GM12878 (cell line): ENCODE measurements around the gene NUP35. TPM values are rescaled to one million over a fixed set of nuclear protein-coding genes. Genes with fewer than 3 reads are reported as not detected.

Experiments used
- ATAC-seq: fragments of 200-7000 bp; cut with Tn5 transposase; 3 replicates; pipeline ENCODE4 v1.9.1; 2020; ENCODE audit warnings: mild to moderate bottlenecking, moderate library complexity
- BruUV-seq: library from RNA; stranded (reverse); fragments of 400-500 nt; replicated peaks from 2 replicates; lab custom pipeline; 2021; lab: Mats Ljungman, UMichigan
- CTCF ChIA-PET: fragments of 300-600 bp; sonication (Branson Sonifier 250); formaldehyde crosslinking; extraction: SDS; loops from one replicate; lab custom pipeline; 2021; ENCODE audit warnings: inconsistent platforms; lab: Yijun Ruan, JAX
- POLR2A ChIA-PET: fragments of 350-600 bp; formaldehyde crosslinking; extraction: SDS; loops from one replicate; lab custom pipeline; 2021; ENCODE audit warnings: inconsistent platforms; lab: Charles Lee
- RAD21 ChIA-PET: fragments of 300-600 bp; sonication (Branson Sonifier 250); formaldehyde crosslinking; loops from one replicate; lab custom pipeline; 2023; ENCODE audit warnings: antibody characterized with exemption; ENCODE audit not compliant: unreplicated experiment; lab: Charles Lee
- SMC1A ChIA-PET: fragments of 300-600 bp; sonication (Branson Sonifier 250); formaldehyde crosslinking; loops from one replicate; lab custom pipeline; 2023; ENCODE audit not compliant: unreplicated experiment, uncharacterized antibody; lab: Charles Lee
- DNase-seq: peaks from one replicate; pipeline ENCODE4 v3.0.0-alpha.2; 2011; ENCODE audit warnings: low read depth, low spot score
- FAIRE-seq: peaks from 3 replicates; lab custom pipeline; 2011; peaks lifted over from hg19 to GRCh38; lab: Jason Lieb, UNC
- H2AFZ ChIP-seq: 2 replicates; pipeline ENCODE4 v1.6.0; 2011; ENCODE audit warnings: low read depth, low read length, control low read depth; ENCODE audit not compliant: control insufficient read depth
- H3K27ac ChIP-seq: 2 replicates; pipeline ENCODE4 v1.5.1; 2011; ENCODE audit warnings: control low read depth; ENCODE audit not compliant: control insufficient read depth, insufficient read depth
- H3K27me3 ChIP-seq, 2 experiments: replicated peaks in 1 of 2; 2 replicates each; pipeline versions ENCODE4 v1.6.0 to v1.6.1; 2011; ENCODE audit warnings: low read length in 1 of 2; ENCODE audit not compliant: control insufficient read depth in 2 of 2, insufficient read depth in 2 of 2
- H3K36me3 ChIP-seq, 2 experiments: 2 replicates each; pipeline ENCODE4 v1.5.1; 2011; ENCODE audit warnings: low read length in 1 of 2; ENCODE audit not compliant: control insufficient read depth in 2 of 2, insufficient read depth in 2 of 2
- H3K4me1 ChIP-seq: 2 replicates; pipeline ENCODE4 v1.6.1; 2011; ENCODE audit warnings: mild to moderate bottlenecking, low read length, moderate library complexity, mixed read lengths; ENCODE audit not compliant: control insufficient read depth, insufficient read depth
- H3K4me2 ChIP-seq: 2 replicates; pipeline ENCODE4 v1.6.0; 2011; ENCODE audit warnings: control low read depth; ENCODE audit not compliant: control insufficient read depth, insufficient read depth
- H3K4me3 ChIP-seq: fragments of 200-600 bp; sonication (generic); 2 replicates; pipeline ENCODE4 v1.5.1; 2016
- H3K79me2 ChIP-seq: 2 replicates; pipeline ENCODE4 v1.6.0; 2011; ENCODE audit warnings: low read length; ENCODE audit not compliant: control insufficient read depth, insufficient read depth
- H3K9ac ChIP-seq: 2 replicates; pipeline ENCODE4 v1.8.0; 2011; ENCODE audit warnings: low read length, control low read depth, mixed read lengths; ENCODE audit not compliant: control insufficient read depth, insufficient read depth
- H3K9me3 ChIP-seq: replicated peaks from 3 replicates; pipeline ENCODE4 v1.5.1; 2011; ENCODE audit warnings: mild to moderate bottlenecking, low read length; ENCODE audit not compliant: control insufficient read depth, insufficient read depth
- H4K20me1 ChIP-seq: 2 replicates; pipeline ENCODE4 v1.6.0; 2011; ENCODE audit not compliant: control insufficient read depth, insufficient read depth
- EED ChIP-seq: sonication (generic); IDR thresholded peaks from 2 replicates; pipeline ENCODE4 v1.6.1; 2016; ENCODE audit warnings: antibody characterized with exemption, low read depth
- EGR1 ChIP-seq, 2 experiments: IDR thresholded peaks; 1 replicate in 1 of 2; 2 replicates in 1 of 2; pipeline ENCODE4 v1.6.1; 2011 to 2012; ENCODE audit warnings: low read depth in 2 of 2, low read length in 2 of 2, borderline replicate concordance in 1 of 2, mild to moderate bottlenecking in 1 of 2, moderate library complexity in 1 of 2
- ELK1 ChIP-seq: IDR thresholded peaks from 2 replicates; pipeline ENCODE4 v1.6.1; 2012; ENCODE audit warnings: low read depth, low read length, improper control_type of control experiment
- ESRRA ChIP-seq: IDR thresholded peaks from 2 replicates; pipeline ENCODE4 v1.6.1; 2012; ENCODE audit warnings: mild to moderate bottlenecking, low read length, improper control_type of control experiment
- EZH2 ChIP-seq: IDR thresholded peaks from 2 replicates; pipeline ENCODE4 v1.6.1; 2012; ENCODE audit warnings: low read depth, mild to moderate bottlenecking, control low read depth, inconsistent platforms, low read length, borderline replicate concordance; ENCODE audit not compliant: control insufficient read depth
- FOS ChIP-seq: IDR thresholded peaks from 3 replicates; pipeline ENCODE4 v1.6.1; 2011; ENCODE audit warnings: borderline replicate concordance; ENCODE audit not compliant: insufficient read length; ENCODE audit errors: extremely low read depth
- IRF4 ChIP-seq: IDR thresholded peaks from 2 replicates; pipeline ENCODE4 v1.6.1; 2011; ENCODE audit warnings: low read depth, low read length
- NFYA ChIP-seq: IDR thresholded peaks from 2 replicates; pipeline ENCODE4 v1.6.1; 2011; ENCODE audit warnings: low read depth, mild to moderate bottlenecking, low read length, improper control_type of control experiment, borderline replicate concordance
- POU2F2 ChIP-seq: IDR thresholded peaks from 3 replicates; pipeline ENCODE4 v1.6.1; 2011; ENCODE audit warnings: low read depth, mild to moderate bottlenecking, low read length, borderline replicate concordance
- SPI1 ChIP-seq: IDR thresholded peaks from 2 replicates; pipeline ENCODE4 v1.6.1; 2011; ENCODE audit warnings: low read depth, mild to moderate bottlenecking, low read length, moderate library complexity, borderline replicate concordance; ENCODE audit not compliant: insufficient read depth
- SREBF1 ChIP-seq: IDR thresholded peaks from 2 replicates; pipeline ENCODE4 v1.6.1; 2012; ENCODE audit warnings: mild to moderate bottlenecking, low read length
- SUZ12 ChIP-seq: fragments of 200-600 bp; sonication (generic); IDR thresholded peaks from one replicate; pipeline ENCODE4 v1.6.1; 2018; ENCODE audit warnings: antibody characterized with exemption, mild to moderate bottlenecking; ENCODE audit not compliant: unreplicated experiment
- TCF12 ChIP-seq: IDR thresholded peaks from 2 replicates; pipeline ENCODE4 v1.6.1; 2011; ENCODE audit warnings: low read depth, mild to moderate bottlenecking, low read length
- ZBTB33 ChIP-seq: fragments of 450-650 bp; IDR thresholded peaks from 2 replicates; pipeline ENCODE4 v1.6.1; 2017; ENCODE audit warnings: mild to moderate bottlenecking
- ZNF217 ChIP-seq: fragments of 450-650 bp; IDR thresholded peaks from 2 replicates; pipeline ENCODE4 v1.6.1; 2017; ENCODE audit warnings: antibody characterized with exemption, mild to moderate bottlenecking
- WGBS: methylation state at CpG from one replicate; pipeline ENCODE4 v1.1.6; 2016; ENCODE audit warnings: low lambda C conversion rate; ENCODE audit not compliant: insufficient replicate concordance, insufficient coverage; ENCODE audit errors: missing lambda C conversion rate; 5-methylcytosine and 5-hydroxymethylcytosine counted together
- in situ Hi-C: fragments of 300-500 bp; cut with MboI; formaldehyde crosslinking; loops from 9 replicates; pipeline ENCODE4 v1.14.3; 2018; ENCODE audit warnings: mixed read lengths
- intact Hi-C: fragments of 100-400 bp; cut with micrococcal nuclease; formaldehyde crosslinking; loops from one replicate; pipeline ENCODE4 v1.14.2; 2022; ENCODE audit not compliant: unreplicated experiment
- polyA plus RNA-seq, 11 experiments: library from polyadenylated mRNA; depleted of rRNA in 4 of 11; unstranded in 6 of 11; stranded (reverse) in 5 of 11; fragments of >200 nt; fragmentation: Nextera tagmentation in 4 of 11; fragmentation: Illumina TruSeq in 1 of 11; extraction: Ambion mirVana in 4 of 11; extraction: Trizol in 1 of 11; gene quantifications; 1 replicate in 1 of 11; 2 replicates in 10 of 11; pipeline versions ENCODE4 v1.2.1 to v1.2.3, GENCODE V29; 2011 to 2016; ENCODE audit warnings: inconsistent platforms in 2 of 11, missing spikeins in 2 of 11, low read depth in 1 of 11
- total RNA-seq, 4 experiments: library from RNA; depleted of rRNA in 3 of 4; stranded (reverse); fragments of >200 nt in 3 of 4; fragmentation: Illumina TruSeq in 1 of 4; extraction: Trizol in 1 of 4; gene quantifications; 2 replicates each; pipeline versions ENCODE4 v1.2.1 to v1.2.3, GENCODE V29; 2013 to 2021

NUP35 gene
- total and polyA plus RNA-seq, 10 of the 15 experiments (the other 5 are each of a cell fraction or from before 2014, with no cell fraction given): 21.4 to 57.3 (median 30.7) TPM

- no peak overlapping the region for H2AFZ ChIP-seq
- ChIA-PET SMC1A (no interaction called here), RAD21 (no interaction called here), POLR2A (no interaction called here), CTCF (no interaction called here)
- H4K20me1 ChIP-seq: no peaks in the 10 kb centered on the region
- H3K4me1 ChIP-seq: no peaks in the 10 kb centered on the region
- 96% methylated on average over 2 of the region's 2 CpGs for WGBS
- intact Hi-C loops (loop anchor here (5.0 kb wide), 1 partner anchor 97 kb away; the partner anchor contains the start of gene NCKAP1), in situ Hi-C loops (no loop called here)
- H3K4me3 ChIP-seq: no peak overlapping the region
- FAIRE-seq: no peak
- TF ChIP-seq ZBTB33 (no peak), EGR1 (IDR thresholded peaks at IDR 0.05; ENCODE audit: borderline replicate concordance in 1 of 2, low read depth in 2 of 2, low read length in 2 of 2) (no peak), EZH2 (no peak), FOS (no peak), EED (no peak), SREBF1 (no peak), SUZ12 (no peak), ZNF217 (no peak), ESRRA (no peak), POU2F2 (no peak), TCF12 (no peak), IRF4 (no peak), NFYA (no peak), SPI1 (no peak), ELK1 (no peak)
- H3K27me3 ChIP-seq: no peaks in the 10 kb centered on the region
- no peak overlapping the region for H3K4me2 ChIP-seq
- DNase-seq: no peak
- peaks cover 3 to 13% of the 10 kb centered on the region in 2 experiments for H3K36me3 ChIP-seq
- H3K9ac ChIP-seq: no peak overlapping the region
- TSS peak; percentile 9 for BruUV-seq
- H3K9me3 ChIP-seq: no peaks in the 10 kb centered on the region
- peaks cover 13% of the 10 kb centered on the region for H3K79me2 ChIP-seq
- H3K27ac ChIP-seq: no peak overlapping the region
- no peak for ATAC-seq
Observed at GRCh38 chr2:183134016-183134415, 9.8 kb downstream of the NUP35 start.
